B cell (primary cell): Measurements from ENCODE around the gene ACKR2.

ENCODE experiments used
- CTCF ChIP-seq: fragments of 200-600 bp; IDR thresholded peaks from one replicate; pipeline ENCODE4 v1.8.0; 2022; ENCODE audit warnings: antibody characterized with exemption, mild to moderate bottlenecking
- EZH2 ChIP-seq: IDR thresholded peaks from 2 replicates; pipeline ENCODE4 v1.6.1; 2012; ENCODE audit warnings: borderline replicate concordance, low read depth, mild to moderate bottlenecking, moderate library complexity, low read length; ENCODE audit not compliant: insufficient read depth, poor library complexity, severe bottlenecking

- TF ChIP-seq CTCF (no peak), EZH2 (no peak)
These were observed 8.1 kb upstream of the ACKR2 start for GRCh38 chr3:42801048-42801620.
